ENCODE data around the gene EP400.

DNA sequence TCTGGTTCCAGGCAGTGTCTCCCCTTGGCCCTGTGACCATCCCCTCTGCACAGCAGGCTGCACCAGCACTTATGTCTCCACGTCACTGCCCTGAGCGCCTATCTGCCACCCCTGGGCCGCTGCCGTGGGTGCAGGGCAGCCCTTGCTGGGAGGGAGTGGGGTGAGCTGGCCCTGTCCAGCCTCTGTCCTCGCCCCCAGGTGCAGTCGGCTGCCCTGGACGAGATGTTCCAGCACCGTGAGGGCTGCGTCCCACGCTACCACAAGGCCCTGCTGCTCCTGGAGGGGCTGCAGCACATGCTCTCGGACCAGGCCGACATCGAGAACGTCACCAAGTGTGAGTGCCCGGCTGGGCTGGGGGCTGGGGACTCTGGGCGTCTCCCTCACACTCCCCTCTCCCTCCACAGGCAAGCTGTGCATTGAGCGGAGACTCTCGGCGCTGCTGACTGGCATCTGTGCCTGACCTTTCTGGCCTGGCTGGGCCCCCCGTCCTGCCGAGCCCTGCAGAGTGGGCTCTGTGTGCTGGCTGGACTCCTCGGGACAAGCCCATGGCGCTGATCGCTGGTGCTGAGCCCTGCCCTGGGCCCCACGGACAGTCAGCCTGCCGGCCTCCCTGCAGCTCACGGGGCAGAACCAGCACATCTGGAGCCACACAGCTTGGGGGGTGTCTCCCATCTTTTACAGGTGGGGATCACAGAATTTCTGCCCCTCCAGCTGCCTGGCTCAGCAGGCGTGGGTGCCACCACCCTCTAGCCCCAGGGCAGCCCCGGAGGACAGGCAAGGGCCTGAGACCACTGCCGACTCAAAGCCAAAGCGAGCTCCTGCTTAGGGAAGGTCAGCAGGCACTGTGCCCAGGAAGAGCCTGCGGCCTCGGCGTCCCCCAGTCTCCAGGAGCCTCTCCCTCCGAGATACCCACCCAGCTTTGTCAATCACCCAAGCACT is 28.6 kb upstream of the EP400 start:
- TF ChIP-seq, protein P1, sequence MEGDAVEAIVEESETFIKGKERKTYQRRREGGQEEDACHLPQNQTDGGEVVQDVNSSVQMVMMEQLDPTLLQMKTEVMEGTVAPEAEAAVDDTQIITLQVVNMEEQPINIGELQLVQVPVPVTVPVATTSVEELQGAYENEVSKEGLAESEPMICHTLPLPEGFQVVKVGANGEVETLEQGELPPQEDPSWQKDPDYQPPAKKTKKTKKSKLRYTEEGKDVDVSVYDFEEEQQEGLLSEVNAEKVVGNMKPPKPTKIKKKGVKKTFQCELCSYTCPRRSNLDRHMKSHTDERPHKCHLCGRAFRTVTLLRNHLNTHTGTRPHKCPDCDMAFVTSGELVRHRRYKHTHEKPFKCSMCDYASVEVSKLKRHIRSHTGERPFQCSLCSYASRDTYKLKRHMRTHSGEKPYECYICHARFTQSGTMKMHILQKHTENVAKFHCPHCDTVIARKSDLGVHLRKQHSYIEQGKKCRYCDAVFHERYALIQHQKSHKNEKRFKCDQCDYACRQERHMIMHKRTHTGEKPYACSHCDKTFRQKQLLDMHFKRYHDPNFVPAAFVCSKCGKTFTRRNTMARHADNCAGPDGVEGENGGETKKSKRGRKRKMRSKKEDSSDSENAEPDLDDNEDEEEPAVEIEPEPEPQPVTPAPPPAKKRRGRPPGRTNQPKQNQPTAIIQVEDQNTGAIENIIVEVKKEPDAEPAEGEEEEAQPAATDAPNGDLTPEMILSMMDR (IDR thresholded peaks at IDR 0.05), result no peak
- TF ChIP-seq ZFX (IDR thresholded peaks at IDR 0.05; ENCODE audit: borderline replicate concordance), result no peak
